ENCODE data around the gene TMEM63A.

The TMEM63A gene

GRCh38 chr1:225870911-225871310 is 11.3 kb downstream of the TMEM63A start:
- H3K4me3 ChIP-seq (replicated peaks; ENCODE audit: low read depth, low read length): no peak overlapping the region
- no peaks in the 10 kb centered on the region for H3K27me3 ChIP-seq (replicated peaks; ENCODE audit: control insufficient read depth, insufficient read depth, low read length)
- TF ChIP-seq CTCF (IDR thresholded peaks at IDR 0.05; ENCODE audit: insufficient read depth, low read length, poor library complexity, severe bottlenecking): no peak
- DNase-seq (ENCODE audit: extremely low read depth, insufficient read length): no peak
- peaks cover 16% of the 10 kb centered on the region for H3K36me3 ChIP-seq (ENCODE audit: control insufficient read depth, insufficient read depth, low read length)

- DNase-seq (ENCODE audit: extremely low read depth, insufficient read length): no peak
- Histone ChIP-seq H3K36me3 (ENCODE audit: control insufficient read depth, insufficient read depth, low read length) (peaks cover 24% of the 10 kb centered on the region), H3K4me3 (replicated peaks; ENCODE audit: low read depth, low read length) (no peak overlapping the region), H3K27me3 (replicated peaks; ENCODE audit: control insufficient read depth, insufficient read depth, low read length) (no peaks in the 10 kb centered on the region)
- no peak for TF ChIP-seq CTCF (IDR thresholded peaks at IDR 0.05; ENCODE audit: insufficient read depth, low read length, poor library complexity, severe bottlenecking)
Measured at GRCh38 chr1:225868631-225869330, 13.4 kb downstream of the TMEM63A start.

- peaks cover 24% of the 10 kb centered on the region for H3K36me3 ChIP-seq (ENCODE audit: control insufficient read depth, insufficient read depth, low read length)
- no peak for DNase-seq (ENCODE audit: extremely low read depth, insufficient read length)
- no peak overlapping the region for H3K4me3 ChIP-seq (replicated peaks; ENCODE audit: low read depth, low read length)
- H3K27me3 ChIP-seq (replicated peaks; ENCODE audit: control insufficient read depth, insufficient read depth, low read length): no peaks in the 10 kb centered on the region
- TF ChIP-seq CTCF (IDR thresholded peaks at IDR 0.05; ENCODE audit: insufficient read depth, low read length, poor library complexity, severe bottlenecking): no peak
Measured at GRCh38 chr1:225866981-225867380, 15.2 kb downstream of the TMEM63A start.

- H3K36me3 ChIP-seq (ENCODE audit: control insufficient read depth, insufficient read depth, low read length): peaks cover 24% of the 10 kb centered on the region
- DNase-seq (ENCODE audit: extremely low read depth, insufficient read length): no peak
Measured at GRCh38 chr1:225866061-225866837, 15.9 kb downstream of the TMEM63A start.

GRCh38 chr1:225865514-225865913 is 16.7 kb downstream of the TMEM63A start:
- H3K4me3 ChIP-seq (replicated peaks; ENCODE audit: low read depth, low read length): no peak overlapping the region
- H3K27me3 ChIP-seq (replicated peaks; ENCODE audit: control insufficient read depth, insufficient read depth, low read length): no peaks in the 10 kb centered on the region
- H3K36me3 ChIP-seq (ENCODE audit: control insufficient read depth, insufficient read depth, low read length): peaks cover 28% of the 10 kb centered on the region
- no peak for TF ChIP-seq CTCF (IDR thresholded peaks at IDR 0.05; ENCODE audit: insufficient read depth, low read length, poor library complexity, severe bottlenecking)
- DNase-seq (ENCODE audit: extremely low read depth, insufficient read length): no peak

More at GRCh38 chr1:225866061-225866837, 15.9 kb downstream of the TMEM63A start:
- no peak for TF ChIP-seq CTCF (IDR thresholded peaks at IDR 0.05; ENCODE audit: insufficient read depth, low read length, poor library complexity, severe bottlenecking)
- Histone ChIP-seq H3K27me3 (replicated peaks; ENCODE audit: control insufficient read depth, insufficient read depth, low read length) (no peaks in the 10 kb centered on the region), H3K4me3 (replicated peaks; ENCODE audit: low read depth, low read length) (no peak overlapping the region)

Data from GM06990 (cell line).